ENCODE results near the gene RAB6A. TPM values are rescaled to one million over a fixed set of nuclear protein-coding genes. Genes with fewer than 3 reads are reported as not detected.
"Not testable (repeated sequence)": the region's sequence is repeated elsewhere in the genome, so short reads cannot be mapped to it uniquely, and the experiment has no call there.

Gene RAB6A
- total and polyA plus RNA-seq, 2 of the 8 experiments (the other 6 are each of a cell fraction or from before 2014, with no cell fraction given), result 24.4 to 88.6 TPM

DNA sequence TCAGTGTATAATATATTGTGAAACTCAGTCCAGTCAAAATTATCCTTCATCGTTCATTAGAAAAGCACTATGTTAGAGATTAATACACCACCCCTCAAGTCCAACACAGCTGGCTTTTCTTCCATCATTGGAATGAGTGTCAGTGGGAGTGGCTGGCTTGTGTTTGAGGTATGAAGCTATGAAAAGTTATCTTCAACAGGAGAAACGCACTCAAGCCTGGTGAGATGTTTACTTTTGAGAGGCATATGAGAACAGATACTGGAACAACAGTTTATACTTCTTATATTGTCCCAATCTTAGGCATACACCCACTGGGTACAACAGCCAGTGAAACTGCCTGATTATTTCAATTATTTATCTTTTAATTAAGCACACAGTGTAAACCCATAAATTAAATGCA, 80.2 kb downstream of the RAB6A start (continued):
- TF ChIP-seq NANOG (IDR thresholded peaks at IDR 0.05; ENCODE audit: insufficient read depth, low read depth, low read length, poor library complexity, severe bottlenecking), result no peak

DNA sequence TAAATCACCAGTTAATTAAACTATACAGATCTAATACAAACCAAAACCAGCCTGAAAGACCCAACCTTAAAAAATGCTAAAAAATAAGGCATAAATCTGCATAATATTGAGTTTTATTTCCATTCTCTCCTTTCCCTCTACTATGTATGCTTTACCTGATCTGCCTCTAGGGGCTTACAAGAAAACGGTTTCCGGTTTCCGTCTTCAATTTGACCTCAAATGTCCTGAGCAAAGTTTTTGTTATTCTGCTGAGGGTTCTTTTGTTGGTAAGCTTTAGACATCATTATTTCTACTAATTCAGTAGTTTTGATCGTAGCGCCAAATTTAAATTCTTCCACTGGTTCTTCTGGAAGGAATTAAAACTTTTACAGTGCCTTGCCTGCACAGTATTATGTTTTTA, 84.3 kb downstream of the RAB6A start:
- H3K18ac ChIP-seq (ENCODE audit: extremely low read depth, low read length); H2BK5ac ChIP-seq (ENCODE audit: low read depth, low read length); FAIRE-seq; H2AFZ ChIP-seq (ENCODE audit: low read length); H3K4me2 ChIP-seq (ENCODE audit: insufficient read depth in 1 of 2, low read depth in 2 of 2, low read length in 2 of 2); H2BK15ac ChIP-seq (ENCODE audit: low read length); H3K9ac ChIP-seq (replicated peaks in 1 of 4; ENCODE audit: extremely low read depth in 1 of 4, low read depth in 3 of 4, low read length in 3 of 4); H4K8ac ChIP-seq (ENCODE audit: extremely low read depth, insufficient read depth, low read length); H3K23ac ChIP-seq (ENCODE audit: insufficient read length); DNase-seq (ENCODE audit: low read depth in 1 of 2, low spot score in 2 of 2); H2BK120ac ChIP-seq (replicated peaks; ENCODE audit: low read depth, low read length); H4K5ac ChIP-seq (ENCODE audit: insufficient read length, low read depth, low read length); H4K20me1 ChIP-seq (replicated peaks in 1 of 2; ENCODE audit: control insufficient read depth in 1 of 2, insufficient read depth in 2 of 2, low read length in 2 of 2); H3K14ac ChIP-seq (ENCODE audit: insufficient read length); H3K79me1 ChIP-seq (ENCODE audit: low read depth, low read length); H3K4me1 ChIP-seq (replicated peaks in 1 of 4; ENCODE audit: control insufficient read depth in 3 of 4, insufficient read depth in 4 of 4, low read length in 3 of 4); H2BK12ac ChIP-seq (ENCODE audit: low read depth, low read length); H2AK5ac ChIP-seq (ENCODE audit: low read depth, low read length); H3K27ac ChIP-seq (ENCODE audit: low read depth, low read length); H3K4ac ChIP-seq (replicated peaks; ENCODE audit: insufficient read length, low read depth, low read length); CTCF ChIA-PET (ENCODE audit: partially characterized antibody); H3K27me3 ChIP-seq (replicated peaks in 1 of 4; ENCODE audit: control insufficient read depth in 3 of 4, extremely low read depth in 1 of 4, insufficient read depth in 3 of 4, low read length in 3 of 4); H4K91ac ChIP-seq (replicated peaks; ENCODE audit: insufficient read length, low read length); H3K36me3 ChIP-seq (ENCODE audit: control insufficient read depth in 2 of 4, insufficient read depth in 4 of 4, low read length in 3 of 4); H2BK20ac ChIP-seq (ENCODE audit: low read length); H3K23me2 ChIP-seq (ENCODE audit: low read depth, low read length); H3K79me2 ChIP-seq (ENCODE audit: control insufficient read depth in 1 of 2, insufficient read depth in 2 of 2, low read length in 2 of 2); H3K4me3 ChIP-seq (ENCODE audit: extremely low read depth in 1 of 4, insufficient read depth in 2 of 4, low read depth in 3 of 4, low read length in 4 of 4); H3K56ac ChIP-seq (replicated peaks; ENCODE audit: insufficient read length, low read depth, low read length); H3K9me3 ChIP-seq (ENCODE audit: insufficient read depth in 2 of 2, low read depth in 1 of 2, low read length in 1 of 2): not testable (repeated sequence)
- POLR2A ChIA-PET (ENCODE audit: partially characterized antibody), result interaction anchor here (0.6 kb wide), 1 partner anchor 15 kb away, joined by 3 read pairs; no protein-coding TSS in a partner anchor
- WGBS, 2 experiments (ENCODE audit: extremely low coverage in 1 of 2, insufficient coverage in 1 of 2, insufficient read length in 1 of 2, insufficient replicate concordance in 2 of 2, low coverage in 1 of 2, low lambda C conversion rate in 2 of 2, missing lambda C conversion rate in 1 of 2), result 85% methylated on average over 5 of the region's 5 CpGs; no CpG with 5 or more reads in 1 of the 2 experiments

All from H1 (cell line).